Activated CD8-positive, alpha-beta memory T cell treated with anti-CD3 and anti-CD28 coated beads, Interleukin-2, amount 50 U/mL, for 1 hour (primary cell): ENCODE results near the gene HNRNPH1.
"Not testable (repeated sequence)": the region's sequence is repeated elsewhere in the genome, so short reads cannot be mapped to it uniquely, and the experiment has no call there.

ENCODE experiments used
- DNase-seq: peaks from one replicate; pipeline ENCODE4 v3.0.0-alpha.2; 2020; ENCODE audit errors: extremely low read depth

HNRNPH1 gene, protein sequence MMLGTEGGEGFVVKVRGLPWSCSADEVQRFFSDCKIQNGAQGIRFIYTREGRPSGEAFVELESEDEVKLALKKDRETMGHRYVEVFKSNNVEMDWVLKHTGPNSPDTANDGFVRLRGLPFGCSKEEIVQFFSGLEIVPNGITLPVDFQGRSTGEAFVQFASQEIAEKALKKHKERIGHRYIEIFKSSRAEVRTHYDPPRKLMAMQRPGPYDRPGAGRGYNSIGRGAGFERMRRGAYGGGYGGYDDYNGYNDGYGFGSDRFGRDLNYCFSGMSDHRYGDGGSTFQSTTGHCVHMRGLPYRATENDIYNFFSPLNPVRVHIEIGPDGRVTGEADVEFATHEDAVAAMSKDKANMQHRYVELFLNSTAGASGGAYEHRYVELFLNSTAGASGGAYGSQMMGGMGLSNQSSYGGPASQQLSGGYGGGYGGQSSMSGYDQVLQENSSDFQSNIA

DNA sequence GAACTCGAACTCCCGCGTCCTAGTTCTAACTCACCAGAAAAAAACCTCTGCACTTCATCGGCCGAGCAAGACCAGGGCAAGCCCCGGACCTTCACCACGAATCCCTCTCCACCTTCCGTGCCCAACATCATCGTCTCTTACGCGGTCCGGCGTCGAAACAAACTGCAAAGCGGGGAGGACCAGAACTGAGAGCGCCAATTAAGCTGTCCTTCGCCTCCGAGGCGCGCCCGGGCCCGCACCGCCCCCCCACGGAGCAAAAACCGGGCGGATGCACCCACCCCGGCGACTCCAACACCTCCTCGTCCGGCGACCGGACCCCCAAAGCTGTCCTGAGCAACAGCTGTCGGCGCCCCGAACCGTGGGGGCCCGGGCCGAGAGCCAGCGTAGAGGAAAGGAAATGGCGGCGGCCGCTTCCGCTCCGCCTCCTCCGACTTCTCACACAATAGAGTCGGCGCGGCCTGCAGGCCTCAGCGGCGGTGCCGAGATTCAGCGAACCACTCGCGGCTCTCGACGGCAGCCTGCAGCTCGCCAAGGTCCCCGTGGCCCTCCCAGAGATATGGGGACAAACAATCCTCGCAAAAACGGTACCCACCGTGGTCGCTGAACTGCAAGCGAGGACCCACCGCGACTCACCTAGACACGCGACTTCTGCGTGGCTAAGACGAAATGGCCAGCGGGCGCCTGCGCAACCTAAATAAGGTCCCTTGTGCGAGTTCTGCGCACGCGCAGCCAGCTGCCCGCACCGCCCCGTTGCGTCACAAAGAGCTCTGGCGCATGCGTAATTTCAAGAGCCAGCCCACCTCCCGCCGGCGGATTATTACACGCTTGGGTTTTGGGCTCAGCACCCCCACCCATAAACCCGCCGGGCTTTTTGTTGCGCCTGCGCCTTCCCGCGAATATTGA, at the start of gene HNRNPH1:
Gene HNRNPH1, minus strand, starts transcription at position 669 of the 903 bp plus-strand sequence. Its CDS starts 538 bp downstream, at position 131.
- DNase-seq: peak; percentile 98

DNA sequence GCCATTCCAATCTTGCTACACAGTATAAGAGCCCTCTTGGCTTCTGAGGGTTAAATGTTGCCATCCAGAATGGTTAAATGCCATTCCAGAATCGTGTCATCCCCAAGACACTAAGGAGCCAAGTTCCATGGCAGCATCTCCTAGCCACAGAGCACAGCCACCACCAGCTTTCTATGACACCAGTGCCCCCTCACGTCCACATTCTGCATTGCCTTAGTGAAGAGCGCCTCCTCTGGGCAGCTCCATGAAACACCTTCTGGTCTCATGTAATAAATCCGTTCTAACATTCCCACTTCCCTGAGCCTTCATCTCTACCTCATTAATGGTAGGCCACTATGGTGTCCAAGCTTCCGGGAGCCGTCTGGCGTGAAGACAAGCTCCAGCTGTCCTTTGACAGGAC, 44.9 kb upstream of the HNRNPH1 start:
- no peak for DNase-seq

DNA sequence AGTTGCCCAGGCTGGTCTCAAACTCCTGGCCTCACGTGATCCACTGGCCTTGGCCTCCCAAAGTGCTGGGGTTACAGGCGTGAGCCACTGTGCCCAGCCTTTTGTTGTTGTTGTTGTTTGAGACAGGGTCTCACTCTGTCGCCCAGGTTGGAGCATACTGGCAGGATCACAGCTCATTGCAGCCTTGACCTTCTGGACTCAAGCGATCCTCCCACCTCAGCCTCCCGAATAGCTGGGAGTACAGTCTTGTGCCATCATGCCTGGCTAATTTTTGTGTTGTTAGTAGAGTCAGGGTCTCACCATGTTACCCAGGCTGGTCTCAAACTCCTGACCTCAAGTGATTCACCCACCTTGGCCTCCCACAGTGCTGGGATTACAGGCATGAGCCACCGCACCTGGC, 38.2 kb upstream of the HNRNPH1 start:
- not testable (repeated sequence) for DNase-seq

DNA sequence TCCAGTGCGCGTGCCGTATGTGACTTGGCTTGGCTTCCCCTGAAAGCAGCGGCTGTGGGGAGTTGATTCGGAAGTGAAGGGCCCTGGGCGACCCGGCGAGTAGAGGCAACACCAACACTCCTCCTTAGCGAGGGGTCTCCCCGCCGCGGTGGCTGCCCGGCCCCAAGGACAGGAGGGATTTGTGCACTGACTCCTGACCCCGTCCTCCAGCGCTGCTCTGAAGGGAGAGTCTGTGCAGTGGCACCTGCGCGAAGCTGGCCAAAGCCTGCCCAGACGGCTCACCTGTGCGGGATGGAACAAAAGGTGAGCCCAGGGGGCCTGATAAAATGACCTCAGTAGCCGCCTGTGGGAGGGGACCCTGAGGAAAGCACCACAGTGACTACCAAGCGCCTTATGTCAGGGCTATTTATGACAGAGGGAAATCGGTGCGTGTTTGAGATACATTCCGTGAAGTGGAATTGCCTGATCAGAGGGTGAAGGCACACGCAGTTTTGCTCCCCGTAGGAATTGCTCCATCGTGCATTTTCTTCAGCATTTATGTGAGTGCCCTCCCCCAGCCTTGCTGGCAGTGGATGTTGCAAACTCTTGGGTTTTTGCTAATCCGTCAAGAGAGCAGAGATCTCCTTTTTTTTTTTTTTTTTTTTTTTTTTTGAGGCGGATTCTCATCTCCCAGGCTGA, 34.8 kb upstream of the HNRNPH1 start:
- not testable (repeated sequence) for DNase-seq

DNA sequence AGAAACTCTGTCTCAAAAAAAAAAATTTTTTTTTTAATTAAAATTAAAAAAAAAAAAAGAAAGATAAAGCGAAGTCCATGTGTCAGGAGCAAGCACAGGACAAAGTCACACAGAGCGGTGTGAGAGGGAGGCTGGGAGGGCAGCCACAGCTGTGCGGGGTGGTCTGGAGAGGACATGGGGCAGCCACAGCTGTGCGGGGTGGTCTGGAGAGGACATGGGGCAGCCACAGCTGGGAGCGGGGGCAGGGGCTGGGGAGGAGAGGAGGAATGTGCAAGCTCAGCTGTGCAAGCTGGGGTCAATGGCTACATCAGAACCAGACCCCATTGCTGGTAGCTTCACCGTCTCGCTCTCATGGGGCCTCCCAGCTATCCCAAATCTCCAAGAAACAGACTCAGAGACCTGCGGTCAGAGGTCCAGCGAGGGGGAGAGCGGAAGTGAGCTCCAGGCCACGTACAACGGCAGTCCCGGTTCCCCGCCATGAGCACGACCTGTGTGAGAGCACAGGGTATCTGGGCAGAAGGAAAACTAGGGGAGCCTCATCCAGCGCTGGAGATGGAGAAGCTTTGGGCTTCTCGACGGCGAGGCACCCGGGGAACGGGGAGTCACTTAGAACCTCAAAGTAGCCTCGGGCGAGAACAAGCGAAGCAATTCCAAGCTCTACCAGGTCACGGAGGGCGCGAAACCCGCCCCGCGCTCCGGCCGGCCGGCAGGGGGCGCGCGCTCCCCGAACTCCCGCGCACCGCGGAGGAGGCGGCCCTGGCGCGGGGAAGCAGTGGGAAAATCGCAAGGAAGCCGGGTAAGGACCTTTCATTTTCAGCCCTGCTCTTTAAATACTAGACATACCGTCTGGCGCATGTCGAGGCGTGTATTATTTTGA, 34.1 kb upstream of the HNRNPH1 start:
- not testable (repeated sequence) for DNase-seq

- not testable (repeated sequence) for DNase-seq
These were observed 29.7 kb upstream of the HNRNPH1 start for GRCh38 chr5:179653135-179653534.

GRCh38 chr5:179650245-179650644, 26.8 kb upstream of the HNRNPH1 start:
- not testable (repeated sequence) for DNase-seq

GRCh38 chr5:179649166-179649703, 25.8 kb upstream of the HNRNPH1 start:
- DNase-seq: not testable (repeated sequence)

DNA sequence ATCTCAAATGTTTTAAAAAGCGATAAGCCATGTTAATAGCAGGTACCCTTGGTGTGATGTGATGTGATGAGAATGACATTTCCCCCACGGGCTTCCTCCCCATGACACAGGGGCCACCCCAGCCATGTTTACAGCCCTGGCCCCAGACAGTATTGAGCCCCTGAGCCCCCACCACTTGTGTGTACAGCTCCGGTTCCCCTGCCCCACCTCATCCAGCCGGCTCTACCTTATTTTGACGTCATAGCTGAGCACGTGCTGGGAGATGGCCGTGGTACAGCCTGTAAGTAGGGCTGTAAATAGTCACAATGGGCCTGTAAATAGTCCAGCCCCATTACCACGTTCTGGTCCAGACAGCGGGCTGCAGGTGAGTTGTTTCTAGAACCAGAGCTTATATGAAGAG, 24.9 kb upstream of the HNRNPH1 start:
- no peak for DNase-seq

GRCh38 chr5:179644766-179645165, 21.3 kb upstream of the HNRNPH1 start:
- DNase-seq: not testable (repeated sequence)

DNA sequence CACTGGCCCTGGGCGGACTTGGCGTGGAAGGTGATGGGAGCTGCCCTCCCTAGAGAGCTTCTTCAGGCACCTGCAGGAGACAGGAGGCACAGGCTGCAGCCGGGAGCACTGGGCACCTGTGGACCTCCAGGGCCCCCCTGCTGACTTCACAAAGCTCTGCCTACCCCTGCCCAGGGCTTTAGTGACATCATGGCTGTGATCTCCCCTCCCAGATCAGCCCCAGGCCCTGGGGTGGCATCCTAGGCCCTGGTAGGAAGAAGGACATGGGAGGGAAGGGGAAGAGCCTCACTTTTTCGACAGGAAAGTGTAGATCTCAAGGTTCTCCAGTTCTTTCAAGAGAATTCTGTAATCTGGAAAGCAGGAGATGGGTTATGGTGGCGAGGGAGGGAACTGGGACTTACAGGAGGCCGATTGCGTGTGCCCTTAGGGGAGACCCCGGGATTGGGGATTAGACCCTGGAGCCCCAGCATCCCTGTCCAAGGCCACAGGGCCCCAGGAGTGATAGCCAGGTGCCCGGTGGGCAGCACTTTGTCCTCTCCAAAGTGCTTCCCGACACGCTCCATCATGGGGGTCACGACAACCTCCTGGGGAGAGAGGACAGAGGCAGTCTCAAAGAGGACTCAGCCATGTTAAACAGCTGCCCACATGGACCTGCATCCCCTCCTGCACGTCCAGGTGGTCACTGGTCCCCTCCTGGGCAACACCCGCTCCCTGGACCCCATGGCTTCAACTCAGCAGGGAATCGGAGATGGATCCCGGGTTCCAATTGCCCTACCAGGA, 19.9 kb upstream of the HNRNPH1 start:
- not testable (repeated sequence) for DNase-seq

DNA sequence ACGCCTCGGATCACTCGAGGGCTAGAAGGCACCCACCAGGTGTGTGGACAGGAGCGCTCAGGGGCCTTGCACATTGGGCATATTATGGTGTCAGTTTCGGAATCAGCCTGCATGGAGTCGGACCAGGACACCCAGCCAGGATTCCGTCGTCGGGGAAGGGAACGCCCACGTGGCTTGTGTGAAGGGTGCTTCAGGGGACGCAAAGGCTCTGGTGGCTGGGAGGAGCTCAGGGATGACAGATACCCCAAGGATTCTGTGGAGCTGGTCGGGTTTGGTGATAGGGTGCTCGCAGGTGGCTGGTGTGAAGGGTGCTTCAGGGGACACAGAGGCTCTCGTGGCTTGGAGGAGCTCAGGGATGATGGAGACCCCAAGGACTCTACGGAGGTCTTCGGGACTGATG, 19.2 kb upstream of the HNRNPH1 start:
- not testable (repeated sequence) for DNase-seq

DNA sequence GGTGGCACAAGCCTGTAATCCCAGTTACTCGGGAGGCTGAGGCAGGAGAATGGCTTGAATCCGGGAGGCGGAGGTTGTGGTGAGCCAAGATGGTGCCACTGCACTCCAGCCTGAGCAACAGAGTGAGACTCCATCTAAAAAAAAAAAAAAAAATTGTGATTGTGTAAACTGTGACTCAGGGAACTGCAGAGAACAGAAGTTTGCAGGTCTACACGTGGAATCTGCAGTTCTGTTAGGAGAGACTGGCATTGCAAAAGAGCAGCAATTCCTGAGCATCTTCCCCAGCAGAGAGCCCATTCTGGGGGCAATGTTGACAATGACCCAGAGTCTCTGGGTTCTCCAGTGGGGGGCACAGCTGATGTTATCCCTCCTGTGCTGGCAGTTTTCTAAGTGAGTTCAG, 18.3 kb upstream of the HNRNPH1 start:
- DNase-seq: not testable (repeated sequence)

- DNase-seq: not testable (repeated sequence)
These were observed 15.8 kb upstream of the HNRNPH1 start for GRCh38 chr5:179639296-179639695.

DNA sequence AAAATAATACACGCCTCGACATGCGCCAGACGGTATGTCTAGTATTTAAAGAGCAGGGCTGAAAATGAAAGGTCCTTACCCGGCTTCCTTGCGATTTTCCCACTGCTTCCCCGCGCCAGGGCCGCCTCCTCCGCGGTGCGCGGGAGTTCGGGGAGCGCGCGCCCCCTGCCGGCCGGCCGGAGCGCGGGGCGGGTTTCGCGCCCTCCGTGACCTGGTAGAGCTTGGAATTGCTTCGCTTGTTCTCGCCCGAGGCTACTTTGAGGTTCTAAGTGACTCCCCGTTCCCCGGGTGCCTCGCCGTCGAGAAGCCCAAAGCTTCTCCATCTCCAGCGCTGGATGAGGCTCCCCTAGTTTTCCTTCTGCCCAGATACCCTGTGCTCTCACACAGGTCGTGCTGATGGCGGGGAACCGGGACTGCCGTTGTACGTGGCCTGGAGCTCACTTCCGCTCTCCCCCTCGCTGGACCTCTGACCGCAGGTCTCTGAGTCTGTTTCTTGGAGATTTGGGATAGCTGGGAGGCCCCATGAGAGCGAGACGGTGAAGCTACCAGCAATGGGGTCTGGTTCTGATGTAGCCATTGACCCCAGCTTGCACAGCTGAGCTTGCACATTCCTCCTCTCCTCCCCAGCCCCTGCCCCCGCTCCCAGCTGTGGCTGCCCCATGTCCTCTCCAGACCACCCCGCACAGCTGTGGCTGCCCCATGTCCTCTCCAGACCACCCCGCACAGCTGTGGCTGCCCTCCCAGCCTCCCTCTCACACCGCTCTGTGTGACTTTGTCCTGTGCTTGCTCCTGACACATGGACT, 11.1 kb upstream of the HNRNPH1 start:
- not testable (repeated sequence) for DNase-seq

GRCh38 chr5:179633501-179634369, 10.3 kb upstream of the HNRNPH1 start:
- DNase-seq: not testable (repeated sequence)

DNA sequence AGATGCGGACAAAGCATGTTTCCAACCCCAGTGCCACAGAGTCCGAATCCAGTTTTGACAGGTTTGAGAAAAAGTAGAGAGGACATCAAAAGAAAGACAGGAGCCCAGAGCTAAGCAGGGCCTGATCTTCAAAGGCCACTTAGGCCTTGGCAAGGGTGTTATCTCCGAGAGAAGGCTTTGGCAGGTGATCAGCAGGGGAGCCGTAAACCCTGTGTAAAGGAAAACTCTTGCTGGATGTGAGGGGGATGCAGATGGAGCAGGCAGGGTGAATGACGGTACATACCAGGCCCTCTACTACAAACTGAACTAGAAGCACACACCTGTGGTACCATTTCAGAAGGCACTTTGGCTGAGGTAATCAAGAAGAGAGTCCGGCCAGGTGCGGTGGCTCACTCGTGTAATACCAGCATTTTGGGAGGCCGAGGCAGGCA, 1.4 kb upstream of the HNRNPH1 start:
- DNase-seq: no peak
